Type B pancreatic cell (in vitro differentiated cells): Measurements from ENCODE around the gene CCDC171. TPM values are rescaled to one million over a fixed set of nuclear protein-coding genes. Genes with fewer than 3 reads are reported as not detected.

Source experiments
- DNase-seq: peaks from one replicate; pipeline ENCODE4 v3.0.0; 2021; ENCODE audit warnings: mixed read lengths; ENCODE audit not compliant: unreplicated experiment; ENCODE audit errors: extremely low spot score
- H3K27ac Mint-ChIP-seq: 2 replicates; pipeline ENCODE4 v1.8.0; 2021; ENCODE audit warnings: mild to moderate bottlenecking, mixed read lengths
- H3K27me3 Mint-ChIP-seq: 2 replicates; pipeline ENCODE4 v1.8.0; 2021; ENCODE audit warnings: mixed read lengths
- H3K36me3 Mint-ChIP-seq: 2 replicates; pipeline ENCODE4 v1.8.0; 2021; ENCODE audit warnings: mixed read lengths
- H3K4me1 Mint-ChIP-seq: one replicate; pipeline ENCODE4 v1.8.0; 2021; ENCODE audit warnings: mixed read lengths; ENCODE audit not compliant: unreplicated experiment
- H3K4me3 Mint-ChIP-seq: 2 replicates; pipeline ENCODE4 v1.8.0; 2021; ENCODE audit warnings: mild to moderate bottlenecking, mixed read lengths
- H3K9me3 Mint-ChIP-seq: 2 replicates; pipeline ENCODE4 v1.8.0; 2021; ENCODE audit warnings: mixed read lengths
- total RNA-seq: library from RNA; stranded (reverse); gene quantifications from 2 replicates; pipeline ENCODE4 v1.2.1, GENCODE V29; 2021; ENCODE audit warnings: low replicate concordance
- TF ChIP-seq, protein P1 (sequence below): fragments of 200-600 bp; sonication (generic); conservative IDR thresholded peaks from 2 replicates; pipeline ENCODE4 v1.5.0; 2021; ENCODE audit warnings: antibody characterized with exemption, mild to moderate bottlenecking

Gene CCDC171
- total RNA-seq, 1 donor from 2014 or later = 7.4 TPM

DNA sequence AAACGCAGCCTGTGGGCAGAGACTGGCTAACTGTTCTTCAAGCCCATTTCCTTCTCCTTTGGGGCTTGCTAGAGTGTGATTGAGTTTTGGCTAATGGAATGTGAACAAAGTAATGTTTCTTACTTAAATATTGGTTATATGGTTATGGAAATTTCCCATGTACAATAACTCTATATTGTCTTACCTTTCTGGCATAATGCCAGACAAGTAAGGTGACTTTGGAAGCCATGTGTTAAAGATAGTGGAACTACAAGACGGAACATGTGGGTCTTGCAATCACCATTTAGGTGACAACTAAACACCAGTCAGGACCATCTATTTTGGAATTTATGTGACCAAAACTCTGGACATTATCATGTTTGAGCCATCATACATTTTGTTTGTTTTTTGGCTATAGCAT lies 260.2 kb downstream of the CCDC171 start:
- no peak overlapping the region for H3K27ac Mint-ChIP-seq
- no peak overlapping the region for H3K4me3 Mint-ChIP-seq
- H3K9me3 Mint-ChIP-seq = peaks cover 14% of the 10 kb centered on the region
- H3K36me3 Mint-ChIP-seq = peaks cover 4% of the 10 kb centered on the region
- no peaks in the 10 kb centered on the region for H3K27me3 Mint-ChIP-seq
- TF ChIP-seq, protein P1, sequence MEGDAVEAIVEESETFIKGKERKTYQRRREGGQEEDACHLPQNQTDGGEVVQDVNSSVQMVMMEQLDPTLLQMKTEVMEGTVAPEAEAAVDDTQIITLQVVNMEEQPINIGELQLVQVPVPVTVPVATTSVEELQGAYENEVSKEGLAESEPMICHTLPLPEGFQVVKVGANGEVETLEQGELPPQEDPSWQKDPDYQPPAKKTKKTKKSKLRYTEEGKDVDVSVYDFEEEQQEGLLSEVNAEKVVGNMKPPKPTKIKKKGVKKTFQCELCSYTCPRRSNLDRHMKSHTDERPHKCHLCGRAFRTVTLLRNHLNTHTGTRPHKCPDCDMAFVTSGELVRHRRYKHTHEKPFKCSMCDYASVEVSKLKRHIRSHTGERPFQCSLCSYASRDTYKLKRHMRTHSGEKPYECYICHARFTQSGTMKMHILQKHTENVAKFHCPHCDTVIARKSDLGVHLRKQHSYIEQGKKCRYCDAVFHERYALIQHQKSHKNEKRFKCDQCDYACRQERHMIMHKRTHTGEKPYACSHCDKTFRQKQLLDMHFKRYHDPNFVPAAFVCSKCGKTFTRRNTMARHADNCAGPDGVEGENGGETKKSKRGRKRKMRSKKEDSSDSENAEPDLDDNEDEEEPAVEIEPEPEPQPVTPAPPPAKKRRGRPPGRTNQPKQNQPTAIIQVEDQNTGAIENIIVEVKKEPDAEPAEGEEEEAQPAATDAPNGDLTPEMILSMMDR = no peak
- no peak for DNase-seq
- no peaks in the 10 kb centered on the region for H3K4me1 Mint-ChIP-seq

DNA sequence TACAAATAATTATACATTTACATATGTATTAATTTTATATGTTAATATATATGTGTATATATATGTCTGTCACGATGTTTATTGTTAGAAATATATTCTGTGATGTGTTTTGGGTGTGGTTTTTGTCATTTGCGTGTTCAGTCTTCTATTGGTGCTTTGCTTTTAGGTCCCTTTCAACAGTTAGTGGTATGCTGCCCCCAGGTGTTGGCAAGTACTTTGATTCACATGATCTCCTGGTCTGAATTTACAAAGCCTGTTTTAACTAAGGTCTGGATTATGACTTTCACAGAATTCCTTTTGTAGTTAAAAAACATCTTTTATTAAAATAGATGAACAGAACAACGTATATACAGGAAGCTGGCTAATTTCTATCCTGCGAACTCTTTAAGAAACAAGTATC lies 271.5 kb downstream of the CCDC171 start:
- Mint-ChIP-seq H3K27ac (no peak overlapping the region), H3K4me1 (no peaks in the 10 kb centered on the region), H3K9me3 (no peaks in the 10 kb centered on the region), H3K36me3 (no peaks in the 10 kb centered on the region), H3K4me3 (no peak overlapping the region), H3K27me3 (no peaks in the 10 kb centered on the region)
- TF ChIP-seq, protein P1 = peak; percentile 30
- no peak for DNase-seq

DNA sequence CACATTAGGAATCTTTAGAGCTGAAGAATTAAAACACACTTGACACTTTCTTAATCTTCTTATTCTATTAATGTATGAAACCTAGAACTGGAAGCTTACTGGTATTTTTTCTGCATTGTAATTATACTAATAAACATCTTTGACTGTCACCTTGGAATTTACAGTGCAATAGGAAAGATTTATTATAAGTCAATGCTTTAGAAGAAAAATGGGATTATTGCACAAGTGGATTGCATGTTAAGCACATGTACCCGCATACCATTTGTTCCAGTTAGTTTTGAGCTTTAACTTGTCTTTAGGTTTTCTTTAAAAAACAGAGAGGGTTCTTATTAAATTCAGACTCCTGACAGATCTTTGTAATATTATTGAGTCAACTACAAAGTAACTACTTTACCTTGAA lies 278.5 kb downstream of the CCDC171 start:
- Mint-ChIP-seq H3K36me3 (no peaks in the 10 kb centered on the region), H3K27ac (no peak overlapping the region), H3K4me3 (no peak overlapping the region), H3K4me1 (no peaks in the 10 kb centered on the region), H3K9me3 (no peaks in the 10 kb centered on the region), H3K27me3 (no peaks in the 10 kb centered on the region)
- no peak for DNase-seq
- TF ChIP-seq, protein P1 = no peak

DNA sequence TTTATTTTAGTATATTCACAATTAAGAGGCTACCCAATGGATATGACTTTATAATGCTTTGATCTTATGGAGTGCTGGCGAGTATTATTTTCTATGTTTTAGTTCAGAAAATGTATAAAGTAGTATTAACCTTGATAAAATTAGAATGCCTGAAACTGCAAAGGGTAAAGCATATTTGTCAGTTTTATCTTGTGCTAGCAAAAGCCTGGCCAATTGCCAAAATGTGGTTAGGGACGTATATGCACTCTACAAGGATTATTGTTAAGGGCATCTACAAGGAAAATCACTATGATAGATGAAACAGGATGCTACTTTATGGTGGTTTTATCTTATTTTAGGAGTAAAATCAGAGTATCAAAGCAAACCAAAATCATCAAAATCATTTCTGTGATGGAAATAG lies 281.7 kb downstream of the CCDC171 start:
- H3K4me1 Mint-ChIP-seq = peaks cover 4% of the 10 kb centered on the region
- H3K4me3 Mint-ChIP-seq = no peak overlapping the region
- no peak for DNase-seq
- H3K36me3 Mint-ChIP-seq = no peaks in the 10 kb centered on the region
- H3K27ac Mint-ChIP-seq = no peak overlapping the region
- TF ChIP-seq, protein P1 = no peak
- no peaks in the 10 kb centered on the region for H3K27me3 Mint-ChIP-seq
- no peaks in the 10 kb centered on the region for H3K9me3 Mint-ChIP-seq

DNA sequence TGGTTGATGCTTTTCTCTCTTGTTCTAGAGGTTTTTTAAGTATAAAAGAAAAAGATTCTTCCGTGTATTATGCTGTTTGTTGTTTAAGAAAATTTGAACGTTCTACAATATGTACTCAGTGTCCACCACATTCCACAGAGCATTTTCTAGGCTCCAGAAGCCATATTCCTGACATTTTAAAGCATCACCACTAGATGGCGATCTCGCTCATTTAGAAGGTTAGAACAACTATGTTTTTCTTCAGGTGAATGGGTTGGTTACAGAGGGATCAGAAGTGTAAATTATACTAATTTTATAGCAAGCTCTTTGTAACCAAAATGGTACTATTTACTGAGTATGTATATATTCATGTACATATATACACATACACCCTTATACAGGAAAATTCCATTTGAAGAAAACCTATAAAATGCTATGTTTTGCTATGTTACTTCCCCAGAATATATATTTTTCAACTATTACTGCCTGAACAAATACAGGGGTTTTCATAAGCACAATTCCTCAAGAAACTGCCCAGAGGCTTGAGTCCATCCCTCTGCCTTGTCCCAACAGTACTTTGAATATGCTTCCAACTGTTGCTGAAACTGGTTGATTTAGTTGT lies 284.3 kb downstream of the CCDC171 start:
- H3K27ac Mint-ChIP-seq = no peak overlapping the region
- H3K4me3 Mint-ChIP-seq = no peak overlapping the region
- no peaks in the 10 kb centered on the region for H3K27me3 Mint-ChIP-seq
- H3K36me3 Mint-ChIP-seq = no peaks in the 10 kb centered on the region
- TF ChIP-seq, protein P1 = peak; percentile 90
- peaks cover 4% of the 10 kb centered on the region for H3K4me1 Mint-ChIP-seq
- no peaks in the 10 kb centered on the region for H3K9me3 Mint-ChIP-seq
- no peak for DNase-seq

DNA sequence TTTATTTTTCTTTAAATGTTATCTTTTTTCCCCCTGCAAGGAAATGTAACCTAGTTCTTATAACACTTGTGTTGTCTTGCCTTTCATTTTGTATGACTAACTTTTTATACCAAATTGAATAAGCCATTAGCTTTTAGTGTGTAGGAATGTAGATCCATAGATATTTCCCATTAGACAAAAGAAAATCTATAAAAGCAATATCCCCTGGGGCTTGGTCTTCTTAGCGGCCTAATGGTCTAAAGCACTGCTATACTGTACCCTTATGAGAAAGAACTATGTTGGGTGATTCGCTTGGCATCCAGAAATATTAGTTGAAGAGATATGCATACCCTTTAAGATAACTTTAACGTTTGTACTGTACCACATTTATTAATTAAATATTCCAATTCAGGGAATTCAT lies 289.2 kb downstream of the CCDC171 start:
- TF ChIP-seq, protein P1 = no peak
- H3K27me3 Mint-ChIP-seq = no peaks in the 10 kb centered on the region
- H3K9me3 Mint-ChIP-seq = no peaks in the 10 kb centered on the region
- no peak for DNase-seq
- no peak overlapping the region for H3K4me3 Mint-ChIP-seq
- no peak overlapping the region for H3K27ac Mint-ChIP-seq
- peaks cover 7% of the 10 kb centered on the region for H3K4me1 Mint-ChIP-seq
- H3K36me3 Mint-ChIP-seq = no peaks in the 10 kb centered on the region
